KBM-7 (cell line): Measurements from ENCODE around the gene FAM9A.
A peak's percentile ranks its signal among the peaks of the same experiment; 100 is the strongest.
"Not testable (repeated sequence)": the region's sequence is repeated elsewhere in the genome, so short reads cannot be mapped to it uniquely, and the experiment has no call there.

Source experiments
- DNase-seq: peaks from one replicate; pipeline ENCODE4 v3.0.0-alpha.2; 2015
- in situ Hi-C: fragments of 300-500 bp; cut with MboI; formaldehyde crosslinking; loops from 2 replicates; pipeline ENCODE4 v1.14.3; 2020; ENCODE audit warnings: low sequenced_read_pairs, low pct_unique_long_range_greater_than_20kb, mixed read lengths

Gene FAM9A

DNA sequence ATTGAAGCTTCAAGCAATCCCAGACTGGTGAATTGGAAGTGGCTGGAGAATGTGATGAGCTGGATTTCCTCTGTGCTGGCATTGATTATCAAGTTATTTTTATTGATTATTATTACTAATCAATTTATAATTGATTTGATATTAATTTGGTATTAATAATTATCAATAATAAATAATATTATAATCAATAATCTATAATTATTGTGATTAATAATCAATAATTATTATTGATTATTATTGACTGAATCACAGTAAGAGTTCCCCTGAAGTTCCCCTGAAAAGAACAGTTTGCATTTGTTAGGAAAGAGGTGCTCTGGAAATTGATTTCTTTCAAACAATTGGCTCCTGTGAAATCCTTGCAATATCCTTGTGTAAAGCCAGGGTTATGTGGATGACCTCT is 7.5 kb upstream of the FAM9A start:
- no peak for DNase-seq
- in situ Hi-C loops = loop anchor here (25.0 kb wide), 1 partner anchor 904 kb away; no protein-coding TSS in a partner anchor

DNA sequence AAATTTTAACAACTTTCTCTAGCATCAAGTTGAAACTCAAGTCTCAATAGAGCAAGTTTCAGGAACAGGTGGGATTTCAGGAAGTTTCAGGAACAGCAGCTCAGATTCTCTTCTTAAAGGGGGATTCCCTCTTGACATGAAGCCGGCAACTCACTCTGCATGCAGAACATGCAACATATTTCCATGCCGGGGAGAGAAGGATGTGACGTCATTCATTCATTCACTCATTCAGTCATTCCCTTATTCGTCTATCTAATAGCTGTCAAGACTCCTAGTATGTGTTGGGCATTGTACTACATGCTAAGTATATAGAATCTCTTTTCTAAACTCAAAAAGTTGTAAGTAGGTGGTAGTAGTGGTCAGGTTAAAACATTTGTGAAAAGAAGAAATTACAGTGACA is 4.8 kb upstream of the FAM9A start:
- DNase-seq = no peak
- in situ Hi-C loops = loop anchor here (25.0 kb wide), 1 partner anchor 906 kb away; no protein-coding TSS in a partner anchor

- in situ Hi-C loops = loop anchor here (25.0 kb wide), 1 partner anchor 907 kb away; no protein-coding TSS in a partner anchor
- no peak for DNase-seq
These were observed 3.9 kb upstream of the FAM9A start for GRCh38 chrX:8805046-8805445.

DNA sequence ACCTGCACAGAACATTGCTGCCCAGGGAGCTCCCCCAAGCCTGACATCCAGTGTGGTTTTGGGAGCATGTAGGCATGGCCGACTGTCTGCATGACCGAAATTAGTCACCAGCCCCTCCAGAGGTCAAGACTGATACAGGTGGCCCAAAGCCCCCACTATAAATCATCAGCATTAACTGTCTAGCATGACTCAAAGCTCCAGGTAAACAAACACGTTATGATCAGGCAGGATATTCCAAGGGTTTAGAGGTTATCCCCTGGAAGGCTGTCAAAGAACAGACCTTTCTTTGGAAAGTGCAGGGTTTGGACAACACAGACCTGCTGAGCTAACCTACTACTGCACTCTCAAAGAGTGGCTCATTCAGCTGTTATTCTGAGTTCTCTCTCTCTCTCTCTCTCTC is 2.1 kb upstream of the FAM9A start:
- in situ Hi-C loops = loop anchor here (25.0 kb wide), 1 partner anchor 909 kb away; no protein-coding TSS in a partner anchor
- DNase-seq = no peak

- in situ Hi-C loops = loop anchor here (25.0 kb wide), 1 partner anchor 912 kb away; no protein-coding TSS in a partner anchor
- not testable (repeated sequence) for DNase-seq
These were observed 832 bp downstream of the FAM9A start for GRCh38 chrX:8800351-8800750.

DNA sequence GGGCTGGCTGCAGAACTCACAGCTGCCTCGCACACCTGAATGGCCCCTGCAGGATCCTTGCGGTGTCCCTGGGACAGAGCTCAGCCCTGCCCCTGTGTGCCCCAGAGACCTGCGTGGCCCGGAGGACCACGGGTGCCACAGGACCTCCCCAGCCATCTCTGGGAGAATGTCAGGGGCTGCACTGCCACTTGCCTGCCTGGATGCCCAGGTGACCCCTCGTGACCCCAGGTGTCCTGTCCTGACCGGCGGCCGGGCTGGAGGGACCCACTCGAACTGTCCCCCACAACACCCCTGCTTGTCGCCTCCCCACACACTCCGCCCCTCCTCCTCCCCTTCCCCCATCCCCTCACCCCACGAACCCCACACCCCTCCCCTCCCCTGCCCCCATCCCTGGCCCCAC is 1.9 kb downstream of the FAM9A start:
- DNase-seq, in situ Hi-C loops: not testable (repeated sequence)

GRCh38 chrX:8798702-8799101 is 2.5 kb downstream of the FAM9A start:
- in situ Hi-C loops, DNase-seq: not testable (repeated sequence)

DNA sequence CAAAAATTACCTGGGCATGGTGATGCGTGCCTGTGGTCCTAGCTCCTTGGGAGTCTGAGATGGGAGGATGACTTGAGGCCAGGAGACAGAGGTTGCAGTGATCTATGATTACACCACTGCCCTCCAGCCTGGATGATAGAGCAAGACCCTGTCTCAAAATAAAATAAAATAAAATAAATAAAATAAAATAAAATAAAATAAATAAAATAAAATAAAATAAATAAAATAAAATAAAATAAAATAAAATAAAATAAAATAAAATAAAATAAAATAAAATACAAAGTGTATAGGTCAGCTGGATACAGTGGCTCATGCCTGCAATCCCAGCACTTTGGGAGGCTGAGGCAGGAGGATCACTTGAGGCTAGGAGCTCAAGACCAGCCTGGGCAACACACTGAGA is 14.1 kb downstream of the FAM9A start:
- DNase-seq, in situ Hi-C loops: not testable (repeated sequence)

- in situ Hi-C loops = no loop called here
- DNase-seq = no peak
These were observed 17.0 kb downstream of the FAM9A start for GRCh38 chrX:8784162-8784561.

DNA sequence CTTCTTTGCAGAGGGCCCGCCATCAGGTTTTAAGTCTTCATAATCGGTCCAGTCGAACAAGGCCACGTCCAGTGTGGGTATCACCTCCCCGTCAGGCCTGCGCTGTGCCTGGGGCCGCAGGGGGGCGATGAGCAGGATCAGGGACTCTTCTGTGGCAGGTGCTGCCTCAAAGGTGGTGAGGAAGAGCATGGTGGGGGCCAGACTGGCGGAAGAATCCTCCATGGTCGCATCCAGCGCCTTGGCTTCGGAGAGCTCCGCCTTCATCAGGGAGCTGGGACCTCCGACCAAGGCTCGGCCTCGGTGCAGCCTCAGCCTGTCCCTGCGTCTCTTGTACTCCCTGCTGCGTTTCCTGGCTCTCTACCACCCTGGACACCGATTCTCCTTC is 17.5 kb downstream of the FAM9A start:
- in situ Hi-C loops = no loop called here
- no peak for DNase-seq

DNA sequence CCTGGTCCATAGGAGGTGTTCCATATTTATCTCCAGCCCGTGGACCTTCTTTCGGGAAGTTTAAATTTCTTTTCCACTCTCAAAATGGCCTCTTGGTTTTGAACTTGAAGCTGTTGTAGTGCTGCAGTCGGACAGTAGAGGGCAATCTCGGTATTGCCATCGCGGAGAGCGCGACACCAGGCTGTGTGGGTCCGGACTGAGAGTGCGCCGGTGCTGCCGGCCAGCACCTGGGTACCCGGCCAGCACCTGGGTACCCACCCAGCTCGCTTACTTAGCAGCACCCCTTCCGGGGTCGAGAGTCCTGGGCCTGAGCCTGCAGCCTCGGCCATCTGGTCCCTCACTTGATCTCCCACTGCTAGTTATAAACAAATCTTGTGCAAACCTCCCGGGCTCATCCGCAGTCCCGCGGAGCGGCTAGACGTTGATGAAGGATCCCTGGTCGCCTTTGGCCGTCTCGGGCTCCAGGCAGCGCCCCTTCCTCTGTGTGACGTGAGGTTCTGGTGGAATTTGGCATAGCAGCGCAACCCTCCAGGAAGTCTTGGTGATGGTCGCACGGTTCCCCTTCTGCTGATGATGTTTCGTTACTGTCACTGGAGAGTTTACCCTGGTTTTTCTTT is 18.0 kb downstream of the FAM9A start:
- peak; percentile 38 for DNase-seq
- in situ Hi-C loops = no loop called here

DNA sequence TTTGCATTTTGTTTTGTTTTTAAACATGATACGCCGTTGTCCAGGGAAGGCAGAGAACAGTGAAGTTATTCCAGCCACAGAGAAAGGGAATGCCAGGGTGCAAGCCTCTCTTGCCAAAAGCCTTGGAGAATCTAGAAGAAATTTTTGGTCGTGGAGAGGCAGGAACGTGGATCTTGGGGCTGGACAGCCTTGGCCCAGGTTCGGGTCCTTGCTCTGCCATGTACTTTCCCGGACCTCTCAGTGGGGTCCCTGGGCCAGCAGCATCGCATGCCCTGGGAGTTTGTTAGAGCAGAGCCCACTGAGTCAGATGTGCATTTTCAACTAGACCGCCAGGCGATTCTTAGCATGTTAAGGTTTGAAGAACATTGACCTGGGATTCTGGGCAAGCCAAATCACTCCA is 18.6 kb downstream of the FAM9A start:
- in situ Hi-C loops = no loop called here
- no peak for DNase-seq

DNA sequence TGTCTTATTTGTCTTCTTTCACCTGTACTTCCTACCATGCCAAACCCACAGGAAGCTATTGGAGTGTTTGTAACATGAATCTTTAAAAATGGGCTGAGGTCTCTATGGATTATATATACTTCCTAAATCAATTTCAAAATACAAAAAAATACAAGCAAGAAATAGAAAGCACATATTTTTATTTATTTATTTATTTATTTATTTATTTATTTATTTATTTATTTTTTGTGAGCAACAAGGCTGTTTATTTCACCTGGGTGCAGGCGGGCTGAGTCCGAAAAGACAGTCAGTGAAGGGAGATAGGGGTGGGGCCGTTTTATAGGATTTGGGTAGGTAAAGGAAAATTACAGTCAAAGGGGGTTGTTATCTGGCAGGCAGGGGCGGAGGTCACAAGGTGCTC is 19.3 kb downstream of the FAM9A start:
- DNase-seq, in situ Hi-C loops: not testable (repeated sequence)

DNA sequence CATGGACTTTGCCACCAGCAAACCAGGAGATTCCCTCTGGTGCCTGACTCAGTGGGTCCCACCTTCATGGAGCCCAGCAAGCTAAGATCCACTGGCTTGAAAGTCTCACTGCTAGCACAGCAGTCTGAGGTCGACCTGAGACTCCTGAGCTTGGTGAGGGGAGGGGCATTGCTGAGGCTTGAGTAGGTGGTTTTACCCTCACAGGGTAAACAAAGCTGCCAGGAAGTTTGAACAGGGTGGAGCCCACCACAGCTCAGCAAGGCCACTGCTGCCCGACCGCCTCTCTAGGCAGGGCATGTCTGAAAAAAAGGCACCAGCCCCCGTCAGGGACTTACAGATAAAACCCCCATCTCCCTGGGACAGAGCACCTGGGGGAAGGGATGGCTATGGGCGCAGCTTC is 28.1 kb downstream of the FAM9A start:
- in situ Hi-C loops = no loop called here
- no peak for DNase-seq

DNA sequence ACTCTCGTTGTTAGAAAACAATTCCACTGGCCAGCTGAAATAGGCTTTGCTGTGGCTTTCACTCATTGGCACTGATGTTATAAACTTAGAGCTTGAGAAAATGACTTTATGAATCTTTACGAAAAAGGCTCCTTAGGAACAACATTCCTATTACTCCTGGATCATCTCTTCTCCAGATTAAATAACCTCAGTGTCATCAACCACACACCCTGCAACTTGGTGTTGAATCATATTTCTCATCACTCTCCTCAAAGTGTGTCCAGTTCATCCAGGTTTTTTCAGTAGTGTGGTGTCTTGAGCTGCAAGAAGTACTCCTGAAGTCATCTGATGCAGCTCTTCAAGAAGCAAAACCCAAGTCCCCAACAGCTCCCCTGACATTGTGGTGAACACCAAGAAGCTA is 41.2 kb downstream of the FAM9A start:
- DNase-seq = no peak
- in situ Hi-C loops = no loop called here

GRCh38 chrX:8758706-8759105 is 42.5 kb downstream of the FAM9A start:
- DNase-seq, in situ Hi-C loops: not testable (repeated sequence)

DNA sequence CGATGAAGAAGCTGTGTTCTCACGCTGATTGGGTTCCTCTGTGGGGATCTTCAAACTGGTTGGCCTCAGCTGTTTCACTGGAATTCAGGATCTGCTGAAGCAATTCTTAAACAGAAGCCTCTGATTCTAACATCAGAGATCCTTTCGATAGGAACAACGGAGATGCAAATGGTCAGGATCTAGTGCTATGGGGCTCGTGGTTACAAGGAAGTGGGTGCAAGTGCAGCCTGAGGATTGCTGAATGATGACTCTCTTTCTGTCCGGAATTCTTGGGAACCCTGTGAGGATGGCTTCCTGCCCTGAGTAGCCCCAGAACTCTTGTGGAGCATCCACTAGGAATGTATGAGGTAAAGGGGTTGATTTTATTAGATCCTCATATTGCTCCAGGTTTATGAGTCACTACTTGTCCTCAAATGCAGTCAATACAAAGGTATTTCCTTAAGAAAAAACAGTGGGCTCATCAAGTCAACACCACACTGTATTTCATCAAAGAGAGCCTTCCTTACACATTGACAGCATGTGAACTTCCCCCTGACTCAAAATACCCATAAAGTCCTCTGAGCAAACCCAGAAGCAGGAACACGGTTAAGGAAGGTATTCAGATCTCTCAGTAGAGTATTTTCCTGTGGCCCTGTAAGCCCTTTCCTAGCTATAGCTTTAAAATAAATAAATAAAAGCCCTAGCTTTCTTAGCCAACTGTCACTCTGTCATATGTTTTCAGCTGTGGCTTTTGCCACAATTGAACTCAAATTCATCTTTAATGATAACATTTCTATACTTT is 43.4 kb downstream of the FAM9A start:
- DNase-seq, in situ Hi-C loops: not testable (repeated sequence)

DNA sequence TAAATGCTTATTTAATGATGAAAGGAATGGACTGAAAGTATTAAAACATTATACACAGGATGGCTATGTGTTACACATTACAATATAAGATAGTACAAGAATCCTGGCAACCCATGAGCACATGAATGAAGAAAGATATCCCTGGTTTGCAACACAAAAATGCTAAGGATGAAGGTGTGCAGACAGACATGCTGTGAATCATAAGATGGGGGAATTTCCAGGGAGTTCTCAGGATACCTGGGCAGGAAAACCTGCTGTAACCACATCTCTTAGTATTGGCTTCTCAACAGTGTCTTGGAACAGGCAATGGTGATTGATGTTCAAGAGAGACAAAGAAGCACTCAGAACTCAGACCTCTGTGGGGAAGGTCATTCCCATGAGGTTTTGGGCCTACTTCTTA is 45.4 kb downstream of the FAM9A start:
- in situ Hi-C loops = no loop called here
- DNase-seq = no peak

DNA sequence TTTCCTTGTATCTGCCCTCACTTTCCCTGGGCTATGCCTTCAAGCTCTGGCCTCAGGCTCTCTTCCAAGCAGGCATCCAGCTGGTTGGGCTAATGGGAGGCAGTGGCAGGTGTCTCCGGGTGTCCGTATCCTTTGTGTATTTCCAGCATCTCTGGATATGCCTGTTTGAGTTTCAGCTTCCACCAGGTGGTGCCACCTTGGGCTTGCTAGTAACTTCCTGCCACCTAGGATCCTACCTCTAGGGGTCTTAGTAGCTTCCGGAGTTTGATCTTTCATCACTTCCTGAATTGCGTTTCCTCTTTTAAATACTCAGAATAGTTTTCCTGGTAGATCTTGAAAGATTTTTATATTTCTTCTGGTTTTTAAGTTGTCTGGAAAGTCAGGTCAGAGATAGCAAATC is 46.1 kb downstream of the FAM9A start:
- in situ Hi-C loops = no loop called here
- peak; percentile 38 for DNase-seq

GRCh38 chrX:8749697-8750096 is 51.5 kb downstream of the FAM9A start:
- no peak for DNase-seq
- in situ Hi-C loops = no loop called here
